Measurements from ENCODE around the gene SIRPD. TPM values are rescaled to one million over a fixed set of nuclear protein-coding genes. Genes with fewer than 3 reads are reported as not detected.

SIRPD gene
- total RNA-seq, 1 experiment from 2014 or later, result not detected

- Mint-ChIP-seq H3K9me3 (ENCODE audit: unreplicated experiment) (no peaks in the 10 kb centered on the region), H3K4me3 (ENCODE audit: unreplicated experiment) (no peak overlapping the region), H3K27me3 (ENCODE audit: insufficient read depth, unreplicated experiment) (peaks cover 18% of the 10 kb centered on the region), H3K36me3 (ENCODE audit: insufficient read depth, unreplicated experiment) (no peaks in the 10 kb centered on the region), H3K27ac (ENCODE audit: unreplicated experiment) (no peak overlapping the region), H3K4me1 (ENCODE audit: low read depth, unreplicated experiment) (no peaks in the 10 kb centered on the region)
- no peaks in the 10 kb centered on the region for H3K36me3 ChIP-seq (ENCODE audit: control insufficient read depth, insufficient read depth, low read length)
- H3K4me1 ChIP-seq, result no peaks in the 10 kb centered on the region
- H3K4me3 ChIP-seq (ENCODE audit: low read depth, low read length), result no peak overlapping the region
- TF ChIP-seq CTCF (IDR thresholded peaks at IDR 0.05; ENCODE audit: insufficient read depth in 1 of 2, low read depth in 1 of 2, low read length in 1 of 2, severe bottlenecking in 1 of 2, unreplicated experiment in 1 of 2), result no peak
- no peaks in the 10 kb centered on the region for H3K9me3 ChIP-seq
- ChIA-PET POLR2A (no interaction called here), CTCF (no interaction called here)
- no peak for DNase-seq
- no TSS peak for BruUV-seq (replicated peaks)
- no peaks in the 10 kb centered on the region for H3K27me3 ChIP-seq (replicated peaks; ENCODE audit: control insufficient read depth, insufficient read depth, low read length)
- intact Hi-C loops (cut with micrococcal nuclease; ENCODE audit: unreplicated experiment), result no loop called here
These were observed 11.9 kb upstream of the SIRPD start for GRCh38 chr20:1569415-1569881.

GRCh38 chr20:1568163-1568490 is 10.6 kb upstream of the SIRPD start:
- POLR2A ChIA-PET, result no interaction called here
- no TSS peak for BruUV-seq (replicated peaks)

GRCh38 chr20:1567392-1568162 is 10.1 kb upstream of the SIRPD start:
- H3K9me3 ChIP-seq, result no peaks in the 10 kb centered on the region
- Mint-ChIP-seq H3K4me3 (ENCODE audit: unreplicated experiment) (no peak overlapping the region), H3K27me3 (ENCODE audit: insufficient read depth, unreplicated experiment) (peaks cover 30% of the 10 kb centered on the region), H3K9me3 (ENCODE audit: unreplicated experiment) (peaks cover 13% of the 10 kb centered on the region), H3K4me1 (ENCODE audit: low read depth, unreplicated experiment) (no peaks in the 10 kb centered on the region), H3K36me3 (ENCODE audit: insufficient read depth, unreplicated experiment) (no peaks in the 10 kb centered on the region), H3K27ac (ENCODE audit: unreplicated experiment) (no peak overlapping the region)
- no TSS peak for BruUV-seq (replicated peaks)
- H3K4me3 ChIP-seq (ENCODE audit: low read depth, low read length), result no peak overlapping the region
- no peak for DNase-seq
- H3K36me3 ChIP-seq (ENCODE audit: control insufficient read depth, insufficient read depth, low read length), result no peaks in the 10 kb centered on the region
- TF ChIP-seq CTCF (IDR thresholded peaks at IDR 0.05; ENCODE audit: insufficient read depth in 1 of 2, low read depth in 1 of 2, low read length in 1 of 2, severe bottlenecking in 1 of 2, unreplicated experiment in 1 of 2), result no peak
- intact Hi-C loops (cut with micrococcal nuclease; ENCODE audit: unreplicated experiment), result no loop called here
- CTCF ChIA-PET, result no interaction called here
- no peaks in the 10 kb centered on the region for H3K4me1 ChIP-seq
- POLR2A ChIA-PET, result no interaction called here
- H3K27me3 ChIP-seq (replicated peaks; ENCODE audit: control insufficient read depth, insufficient read depth, low read length), result no peaks in the 10 kb centered on the region

More at GRCh38 chr20:1568163-1568490, 10.6 kb upstream of the SIRPD start:
- Mint-ChIP-seq H3K27ac (ENCODE audit: unreplicated experiment) (no peak overlapping the region), H3K27me3 (ENCODE audit: insufficient read depth, unreplicated experiment) (peaks cover 26% of the 10 kb centered on the region), H3K9me3 (ENCODE audit: unreplicated experiment) (peaks cover 12% of the 10 kb centered on the region), H3K4me1 (ENCODE audit: low read depth, unreplicated experiment) (no peaks in the 10 kb centered on the region), H3K4me3 (ENCODE audit: unreplicated experiment) (no peak overlapping the region), H3K36me3 (ENCODE audit: insufficient read depth, unreplicated experiment) (no peaks in the 10 kb centered on the region)
- no peaks in the 10 kb centered on the region for H3K36me3 ChIP-seq (ENCODE audit: control insufficient read depth, insufficient read depth, low read length)
- no peaks in the 10 kb centered on the region for H3K27me3 ChIP-seq (replicated peaks; ENCODE audit: control insufficient read depth, insufficient read depth, low read length)
- intact Hi-C loops (cut with micrococcal nuclease; ENCODE audit: unreplicated experiment), result no loop called here
- H3K4me3 ChIP-seq (ENCODE audit: low read depth, low read length), result no peak overlapping the region
- CTCF ChIA-PET, result no interaction called here
- H3K9me3 ChIP-seq, result no peaks in the 10 kb centered on the region
- TF ChIP-seq CTCF (IDR thresholded peaks at IDR 0.05; ENCODE audit: insufficient read depth in 1 of 2, low read depth in 1 of 2, low read length in 1 of 2, severe bottlenecking in 1 of 2, unreplicated experiment in 1 of 2), result no peak
- DNase-seq, result no peak
- no peaks in the 10 kb centered on the region for H3K4me1 ChIP-seq

Measured in Caco-2 (cell line).